A375 (cell line): ENCODE measurements around the gene TRIOBP. TPM values are rescaled to one million over a fixed set of nuclear protein-coding genes. Genes with fewer than 3 reads are reported as not detected.

Experiments
- small RNA-seq: library from RNA; depleted of rRNA; stranded (forward); fragments of <200 nt; gene quantifications from one replicate; pipeline ENCODE3, GENCODE V24; 2014
- total RNA-seq: library from RNA; depleted of rRNA; stranded (reverse); fragments of >200 nt; shearing (Covaris generic); gene quantifications from 2 replicates; pipeline ENCODE4 v1.2.3, GENCODE V29; 2014; rRNA removed

TRIOBP gene
- total RNA-seq = 114 and 118 TPM in 2 replicates

GRCh38 chr22:37696657-37697537 is at the start of gene TRIOBP:
TSS of gene TRIOBP (plus strand) at chr22:37697048. CDS start at chr22:37701366, 4,318 bp downstream.

GRCh38 chr22:37658133-37659065 is 38.4 kb upstream of the TRIOBP start, which contains the start of gene PDXP:
TSS of gene PDXP (plus strand) at chr22:37658723. CDS start at chr22:37658783, 60 bp downstream.

DNA sequence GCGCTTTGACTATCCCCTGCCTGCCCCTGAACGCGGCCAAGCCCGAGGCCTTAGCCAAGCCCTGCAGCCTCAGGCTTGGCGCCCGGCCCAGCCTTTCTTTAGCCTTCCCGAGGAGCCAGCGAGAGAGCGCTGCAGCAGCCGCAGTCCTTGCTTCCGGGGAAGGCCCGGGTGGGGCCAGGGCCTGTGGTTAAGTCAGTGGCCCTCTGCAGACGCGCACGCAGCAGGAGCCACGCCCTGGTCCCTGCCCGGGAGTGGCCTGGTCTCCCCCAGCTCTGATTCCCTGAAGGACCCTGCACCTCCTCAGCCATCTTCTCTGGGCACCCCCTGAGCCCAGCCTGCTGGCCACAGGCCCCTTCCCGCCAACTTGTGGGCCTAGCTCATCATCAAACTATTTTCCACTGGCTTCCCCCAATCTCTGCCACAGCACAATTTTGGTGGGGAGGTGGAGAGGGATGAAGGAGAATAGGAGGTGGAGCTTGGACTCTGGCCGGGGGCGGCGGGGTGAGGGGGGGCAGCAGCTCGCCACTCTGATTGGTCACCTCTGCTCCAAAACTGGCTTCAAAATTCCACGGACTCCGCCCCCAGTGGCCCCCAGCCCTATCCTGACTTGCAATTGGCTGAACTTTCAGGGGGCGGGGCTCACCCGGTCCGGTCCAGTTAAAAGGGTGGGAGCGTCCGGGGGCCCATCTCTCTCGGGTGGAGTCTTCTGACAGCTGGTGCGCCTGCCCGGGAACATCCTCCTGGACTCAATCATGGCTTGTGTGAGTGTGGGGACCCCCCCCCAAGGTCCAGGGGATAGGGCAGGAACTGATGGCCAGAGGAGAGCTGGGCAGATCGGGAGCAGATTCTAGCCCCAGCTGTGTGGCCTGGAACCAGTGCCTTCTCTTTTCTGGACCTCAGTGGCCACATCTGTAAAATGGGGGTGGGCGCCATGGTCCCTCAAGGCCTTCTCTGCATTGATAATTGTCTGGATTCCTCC is 21.6 kb upstream of the TRIOBP start, which contains the start of gene LGALS1:
LGALS1 (plus strand) TSS at position 686 of the 979 bp plus-strand sequence; CDS start at position 753, 67 bp downstream.

DNA sequence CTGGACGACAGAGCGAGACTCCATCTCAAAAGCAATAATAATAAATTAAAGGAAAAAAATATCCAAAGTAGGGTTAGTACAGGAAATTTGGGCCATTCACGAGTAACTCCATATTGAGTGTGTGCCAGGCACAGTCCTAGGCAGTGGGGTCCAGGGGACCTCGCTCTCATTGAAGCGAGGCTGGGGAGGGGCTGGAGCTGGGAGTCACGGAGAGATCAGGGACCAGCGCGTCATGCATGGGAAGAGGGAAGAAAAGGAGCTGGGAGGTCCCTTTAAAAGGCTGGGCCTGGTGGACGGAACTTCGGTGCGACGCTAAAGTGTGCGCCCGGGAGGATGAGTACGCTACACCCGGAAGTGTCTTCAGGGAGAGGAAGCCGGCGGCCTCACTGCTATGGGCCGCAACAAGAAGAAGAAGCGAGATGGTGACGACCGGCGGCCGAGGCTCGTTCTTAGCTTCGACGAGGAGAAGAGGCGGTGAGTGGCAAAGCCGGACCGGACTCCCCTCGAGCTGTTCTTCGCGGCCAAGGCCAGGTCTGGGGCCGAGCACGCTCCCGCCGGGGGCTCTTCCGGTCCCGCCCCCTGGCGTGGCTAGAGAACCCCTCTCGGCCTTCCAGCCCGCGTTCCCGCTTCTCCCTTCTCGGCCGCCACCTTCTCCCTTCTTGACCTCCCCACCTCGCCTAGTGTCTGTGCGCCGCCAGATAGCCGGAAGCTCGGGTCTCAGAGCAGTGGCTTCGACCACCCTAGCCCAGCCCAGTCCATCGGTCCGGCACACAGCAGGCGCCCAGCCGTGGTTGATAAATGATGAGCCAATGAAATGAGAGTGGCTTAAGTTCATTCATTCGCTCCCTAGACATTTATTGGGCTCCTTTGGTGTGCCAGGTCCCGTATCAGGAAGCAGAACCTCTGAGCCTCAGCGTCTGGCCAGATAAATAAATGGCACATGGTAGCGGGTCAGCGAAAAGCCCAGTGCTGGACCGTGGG is 10.6 kb upstream of the TRIOBP start, which contains the start of gene NOL12:
NOL12 (plus strand) TSS at position 342 of the 981 bp plus-strand sequence; CDS start at position 392, 50 bp downstream.

GRCh38 chr22:37807410-37808293 is 110.8 kb downstream of the TRIOBP start, which contains the start of gene GCAT:
TSS of gene GCAT (plus strand) at chr22:37807934. CDS start at chr22:37807968, 34 bp downstream.

GRCh38 chr22:37823134-37823985 is 126.5 kb downstream of the TRIOBP start, which contains the start of gene GALR3:
TSS of gene GALR3 (plus strand) at chr22:37823382. CDS start at chr22:37823407, 25 bp downstream.

Small RNA genes lying within 50 kb of the gene (small RNA-seq; reads per million reads assigned to genes)
- gene RN7SL385P = not detected

Other genes starting within 250 kb of the TRIOBP start
- gene MFNG, start 210.7 kb upstream of the TRIOBP start, total RNA-seq = 2.0 and 2.5 TPM in 2 replicates
- 35.8 and 36.7 TPM in 2 replicates for gene CARD10, start 177.6 kb upstream of the TRIOBP start, total RNA-seq
- 7.6 and 10.9 TPM in 2 replicates for gene CDC42EP1, start 136.6 kb upstream of the TRIOBP start, total RNA-seq
- not detected in 2 replicates for gene LGALS2, start 117.0 kb upstream of the TRIOBP start, total RNA-seq
- 73.5 and 73.7 TPM in 2 replicates for gene GGA1, start 88.2 kb upstream of the TRIOBP start, total RNA-seq
- gene SH3BP1, start 57.4 kb upstream of the TRIOBP start, total RNA-seq = 11.0 and 14.9 TPM in 2 replicates
- gene PDXP, start 38.3 kb upstream of the TRIOBP start, total RNA-seq = 29.7 and 30.5 TPM in 2 replicates
- gene LGALS1, start 21.4 kb upstream of the TRIOBP start, total RNA-seq = 1,695 and 1,774 TPM in 2 replicates
- 52.5 and 60.5 TPM in 2 replicates for gene NOL12, start 10.7 kb upstream of the TRIOBP start, total RNA-seq
- 14.6 and 17.4 TPM in 2 replicates for gene GCAT, start 110.9 kb downstream of the TRIOBP start, total RNA-seq
- gene GALR3, start 126.3 kb downstream of the TRIOBP start, total RNA-seq = not detected in 2 replicates
- gene ANKRD54, start 147.3 kb downstream of the TRIOBP start, total RNA-seq = 43.5 and 50.7 TPM in 2 replicates
- gene EIF3L, start 152.4 kb downstream of the TRIOBP start, total RNA-seq = 429 and 461 TPM in 2 replicates
- 56.4 and 64.6 TPM in 2 replicates for gene MICALL1, start 209.2 kb downstream of the TRIOBP start, total RNA-seq